Suppressor macrophage treated with lipopolysaccharide for 4 hours (primary cell): ENCODE measurements around the gene IL17REL.

Source experiments
- DNase-seq: peaks from one replicate; pipeline ENCODE4 v3.0.0-alpha.2; 2020

Gene IL17REL

GRCh38 chr22:50045211-50046018 is 32.9 kb upstream of the IL17REL start:
- DNase-seq, result no peak

- DNase-seq, result no peak
Measured at GRCh38 chr22:50044485-50045118, 32.0 kb upstream of the IL17REL start.

- no peak for DNase-seq
Measured at GRCh38 chr22:50041361-50042065, 28.9 kb upstream of the IL17REL start.

- DNase-seq, result no peak
Measured at GRCh38 chr22:50040717-50041116, 28.2 kb upstream of the IL17REL start.

- DNase-seq, result no peak
Measured at GRCh38 chr22:50039669-50040443, 27.3 kb upstream of the IL17REL start.

GRCh38 chr22:50035976-50036724 is 23.6 kb upstream of the IL17REL start:
- DNase-seq, result no peak

- DNase-seq, result no peak
Measured at GRCh38 chr22:50035131-50035881, 22.7 kb upstream of the IL17REL start.

- DNase-seq, result no peak
Measured at GRCh38 chr22:50034126-50035081, 21.8 kb upstream of the IL17REL start.

- DNase-seq, result no peak
Measured at GRCh38 chr22:50032941-50033601, 20.5 kb upstream of the IL17REL start.

GRCh38 chr22:50032109-50032871 is 19.7 kb upstream of the IL17REL start:
- no peak for DNase-seq

- DNase-seq, result no peak
Measured at GRCh38 chr22:50031189-50032091, 18.9 kb upstream of the IL17REL start.

GRCh38 chr22:50030297-50031188 is 18.0 kb upstream of the IL17REL start:
- DNase-seq, result peak; percentile 86

GRCh38 chr22:50027639-50028537 is 15.3 kb upstream of the IL17REL start:
- peak; percentile 29 for DNase-seq

GRCh38 chr22:50025993-50026392 is 13.4 kb upstream of the IL17REL start:
- DNase-seq, result no peak

GRCh38 chr22:50022171-50022819 is 9.7 kb upstream of the IL17REL start:
- DNase-seq, result no peak
